ENCODE measurements around the gene PDE8B. TPM values are rescaled to one million over a fixed set of nuclear protein-coding genes. Genes with fewer than 3 reads are reported as not detected.

PDE8B gene
- total RNA-seq, 1 experiment from 2014 or later, result not detected

GRCh38 chr5:77420940-77421339 is 210.5 kb downstream of the PDE8B start:
- TF ChIP-seq CTCF (conservative IDR thresholded peaks at IDR 0.05; ENCODE audit: low read depth, low read length) (no peak), EZH2phosphoT487 (IDR thresholded peaks at IDR 0.05; ENCODE audit: borderline replicate concordance, low read length) (no peak), EZH2 (IDR thresholded peaks at IDR 0.05; ENCODE audit: low read length, unreplicated experiment) (no peak)
- CTCF ChIA-PET, result no interaction called here
- H3K27me3 ChIP-seq (ENCODE audit: low read length), result no peaks in the 10 kb centered on the region
- peaks cover 14% of the 10 kb centered on the region for H3K4me1 ChIP-seq (ENCODE audit: insufficient read depth, low read length)
- no peak overlapping the region for H3K4me3 ChIP-seq (ENCODE audit: low read length)
- H4K20me1 ChIP-seq (ENCODE audit: low read length), result no peaks in the 10 kb centered on the region
- POLR2A ChIA-PET (ENCODE audit: unreplicated experiment), result no interaction called here
- intact Hi-C loops (cut with micrococcal nuclease), result no loop called here
- no peaks in the 10 kb centered on the region for H3K9me3 ChIP-seq (ENCODE audit: low read length)
- H3K36me3 ChIP-seq (ENCODE audit: low read depth, low read length), result no peaks in the 10 kb centered on the region
- no peaks in the 10 kb centered on the region for H3K9me2 ChIP-seq (replicated peaks; ENCODE audit: low read length)
- no peak overlapping the region for H3K9ac ChIP-seq (ENCODE audit: low read length)
- H3F3A ChIP-seq (ENCODE audit: low read length, unreplicated experiment), result no peaks in the 10 kb centered on the region
- no peak overlapping the region for H3K4me2 ChIP-seq (ENCODE audit: low read length)
- H3K79me2 ChIP-seq (ENCODE audit: low read length), result no peaks in the 10 kb centered on the region
- no peak for DNase-seq
- no peak overlapping the region for H3K27ac ChIP-seq (ENCODE audit: low read length)
- H2AFZ ChIP-seq (ENCODE audit: low read length), result no peak overlapping the region
- ATAC-seq, result no peak
- BruUV-seq (replicated peaks), result no TSS peak

- no peak overlapping the region for H3K4me2 ChIP-seq (ENCODE audit: low read length)
- H4K20me1 ChIP-seq (ENCODE audit: low read length), result no peaks in the 10 kb centered on the region
- intact Hi-C loops (cut with micrococcal nuclease), result no loop called here
- no peak for ATAC-seq
- POLR2A ChIA-PET (ENCODE audit: unreplicated experiment), result no interaction called here
- H3K36me3 ChIP-seq (ENCODE audit: low read depth, low read length), result no peaks in the 10 kb centered on the region
- H3K79me2 ChIP-seq (ENCODE audit: low read length), result no peaks in the 10 kb centered on the region
- no peak for DNase-seq
- peaks cover 32% of the 10 kb centered on the region for H3K4me1 ChIP-seq (ENCODE audit: insufficient read depth, low read length)
- no peak overlapping the region for H3K27ac ChIP-seq (ENCODE audit: low read length)
- no peaks in the 10 kb centered on the region for H3F3A ChIP-seq (ENCODE audit: low read length, unreplicated experiment)
- TF ChIP-seq EZH2 (IDR thresholded peaks at IDR 0.05; ENCODE audit: low read length, unreplicated experiment), result no peak
- H3K9ac ChIP-seq (ENCODE audit: low read length), result no peak overlapping the region
- H2AFZ ChIP-seq (ENCODE audit: low read length), result no peak overlapping the region
- H3K4me3 ChIP-seq (ENCODE audit: low read length), result no peak overlapping the region
- H3K9me2 ChIP-seq (replicated peaks; ENCODE audit: low read length), result no peaks in the 10 kb centered on the region
- no TSS peak for BruUV-seq (replicated peaks)
- no peaks in the 10 kb centered on the region for H3K9me3 ChIP-seq (ENCODE audit: low read length)
- CTCF ChIA-PET, result no interaction called here
- H3K27me3 ChIP-seq (ENCODE audit: low read length), result no peaks in the 10 kb centered on the region
Observed at GRCh38 chr5:77423022-77423750, 212.7 kb downstream of the PDE8B start.

GRCh38 chr5:77424921-77425320 is 214.4 kb downstream of the PDE8B start:
- DNase-seq (no peak), ATAC-seq (no peak)
- H3K36me3 ChIP-seq (ENCODE audit: low read depth, low read length), result no peaks in the 10 kb centered on the region
- TF ChIP-seq EZH2phosphoT487 (IDR thresholded peaks at IDR 0.05; ENCODE audit: borderline replicate concordance, low read length) (no peak), CTCF (conservative IDR thresholded peaks at IDR 0.05; ENCODE audit: low read depth, low read length) (no peak)
- CTCF ChIA-PET, result no interaction called here
- intact Hi-C loops (cut with micrococcal nuclease), result no loop called here
- no peak overlapping the region for H3K27ac ChIP-seq (ENCODE audit: low read length)
- H3K79me2 ChIP-seq (ENCODE audit: low read length), result no peaks in the 10 kb centered on the region
- H3K4me2 ChIP-seq (ENCODE audit: low read length), result no peak overlapping the region
- no TSS peak for BruUV-seq (replicated peaks)
- H4K20me1 ChIP-seq (ENCODE audit: low read length), result no peaks in the 10 kb centered on the region
- H3K4me1 ChIP-seq (ENCODE audit: insufficient read depth, low read length), result peaks cover 24% of the 10 kb centered on the region
- H3F3A ChIP-seq (ENCODE audit: low read length, unreplicated experiment), result no peaks in the 10 kb centered on the region
- H3K9me2 ChIP-seq (replicated peaks; ENCODE audit: low read length), result no peaks in the 10 kb centered on the region
- no peaks in the 10 kb centered on the region for H3K9me3 ChIP-seq (ENCODE audit: low read length)
- H3K27me3 ChIP-seq (ENCODE audit: low read length), result no peaks in the 10 kb centered on the region
- no peak overlapping the region for H3K4me3 ChIP-seq (ENCODE audit: low read length)
- H2AFZ ChIP-seq (ENCODE audit: low read length), result no peak overlapping the region
- H3K9ac ChIP-seq (ENCODE audit: low read length), result no peak overlapping the region
- POLR2A ChIA-PET (ENCODE audit: unreplicated experiment), result no interaction called here
